Measurements from ENCODE around the gene CCDC177.

The CCDC177 gene

GRCh38 chr14:69542311-69542710 lies 32.4 kb downstream of the CCDC177 start:
- no peak overlapping the region for H3K9ac ChIP-seq (ENCODE audit: low read depth, low read length)
- no peak overlapping the region for H3K27ac ChIP-seq (ENCODE audit: low read depth, low read length)
- H3K27me3 ChIP-seq (ENCODE audit: control insufficient read depth, insufficient read depth, low read length) = peaks cover 10% of the 10 kb centered on the region; the same call in 1 of the 2 replicates
- H3K9me3 ChIP-seq (ENCODE audit: control insufficient read depth, insufficient read depth, low read length) = no peaks in the 10 kb centered on the region
- H3K4me3 ChIP-seq (ENCODE audit: low read depth, low read length) = no peak overlapping the region
- H3K36me3 ChIP-seq (ENCODE audit: control insufficient read depth, insufficient read depth, low read length) = no peaks in the 10 kb centered on the region
- no peaks in the 10 kb centered on the region for H3K4me1 ChIP-seq (ENCODE audit: control insufficient read depth, insufficient read depth, low read length)

GRCh38 chr14:69540654-69541335 lies 33.9 kb downstream of the CCDC177 start:
- Histone ChIP-seq H3K36me3 (ENCODE audit: control insufficient read depth, insufficient read depth, low read length) (no peaks in the 10 kb centered on the region), H3K4me1 (ENCODE audit: control insufficient read depth, insufficient read depth, low read length) (no peaks in the 10 kb centered on the region), H3K27ac (ENCODE audit: low read depth, low read length) (no peak overlapping the region), H3K27me3 (ENCODE audit: control insufficient read depth, insufficient read depth, low read length) (0 out of 2 replicates have a peak, but pooled peaks cover 3% of the 10 kb centered on the region), H3K4me3 (ENCODE audit: low read depth, low read length) (no peak overlapping the region), H3K9ac (ENCODE audit: low read depth, low read length) (no peak overlapping the region), H3K9me3 (ENCODE audit: control insufficient read depth, insufficient read depth, low read length) (no peaks in the 10 kb centered on the region)

- Histone ChIP-seq H3K4me1 (ENCODE audit: control insufficient read depth, insufficient read depth, low read length) (no peaks in the 10 kb centered on the region), H3K36me3 (ENCODE audit: control insufficient read depth, insufficient read depth, low read length) (no peaks in the 10 kb centered on the region), H3K27ac (ENCODE audit: low read depth, low read length) (no peak overlapping the region), H3K9ac (ENCODE audit: low read depth, low read length) (no peak overlapping the region), H3K9me3 (ENCODE audit: control insufficient read depth, insufficient read depth, low read length) (no peaks in the 10 kb centered on the region), H3K27me3 (ENCODE audit: control insufficient read depth, insufficient read depth, low read length) (0 out of 2 replicates have a peak, but pooled peaks cover 3% of the 10 kb centered on the region), H3K4me3 (ENCODE audit: low read depth, low read length) (no peak overlapping the region)
Measured at GRCh38 chr14:69539631-69540410, 34.9 kb downstream of the CCDC177 start.

- no peak overlapping the region for H3K9ac ChIP-seq (ENCODE audit: low read depth, low read length)
- no peaks in the 10 kb centered on the region for H3K9me3 ChIP-seq (ENCODE audit: control insufficient read depth, insufficient read depth, low read length)
- no peaks in the 10 kb centered on the region for H3K36me3 ChIP-seq (ENCODE audit: control insufficient read depth, insufficient read depth, low read length)
- H3K4me3 ChIP-seq (ENCODE audit: low read depth, low read length) = no peak overlapping the region
- H3K27ac ChIP-seq (ENCODE audit: low read depth, low read length) = no peak overlapping the region
- no peaks in the 10 kb centered on the region for H3K4me1 ChIP-seq (ENCODE audit: control insufficient read depth, insufficient read depth, low read length)
- peaks cover 3% of the 10 kb centered on the region; the same call in 1 of the 2 replicates for H3K27me3 ChIP-seq (ENCODE audit: control insufficient read depth, insufficient read depth, low read length)
Measured at GRCh38 chr14:69538766-69539165, 35.9 kb downstream of the CCDC177 start.

GRCh38 chr14:69537900-69538299 lies 36.8 kb downstream of the CCDC177 start:
- Histone ChIP-seq H3K27ac (ENCODE audit: low read depth, low read length) (no peak overlapping the region), H3K4me3 (ENCODE audit: low read depth, low read length) (no peak overlapping the region), H3K4me1 (ENCODE audit: control insufficient read depth, insufficient read depth, low read length) (no peaks in the 10 kb centered on the region), H3K9me3 (ENCODE audit: control insufficient read depth, insufficient read depth, low read length) (no peaks in the 10 kb centered on the region), H3K27me3 (ENCODE audit: control insufficient read depth, insufficient read depth, low read length) (peaks cover 3% of the 10 kb centered on the region; the same call in 1 of the 2 replicates), H3K36me3 (ENCODE audit: control insufficient read depth, insufficient read depth, low read length) (no peaks in the 10 kb centered on the region), H3K9ac (ENCODE audit: low read depth, low read length) (no peak overlapping the region)

- H3K36me3 ChIP-seq (ENCODE audit: control insufficient read depth, insufficient read depth, low read length) = no peaks in the 10 kb centered on the region
- no peak overlapping the region for H3K4me3 ChIP-seq (ENCODE audit: low read depth, low read length)
- H3K4me1 ChIP-seq (ENCODE audit: control insufficient read depth, insufficient read depth, low read length) = no peaks in the 10 kb centered on the region
- H3K27ac ChIP-seq (ENCODE audit: low read depth, low read length) = no peak overlapping the region
- H3K27me3 ChIP-seq (ENCODE audit: control insufficient read depth, insufficient read depth, low read length) = no peaks in the 10 kb centered on the region; the same call in 1 of the 2 replicates
- H3K9ac ChIP-seq (ENCODE audit: low read depth, low read length) = no peak overlapping the region
- no peaks in the 10 kb centered on the region for H3K9me3 ChIP-seq (ENCODE audit: control insufficient read depth, insufficient read depth, low read length)
Measured at GRCh38 chr14:69536971-69537370, 37.7 kb downstream of the CCDC177 start.

- no peaks in the 10 kb centered on the region for H3K9me3 ChIP-seq (ENCODE audit: control insufficient read depth, insufficient read depth, low read length)
- no peak overlapping the region for H3K9ac ChIP-seq (ENCODE audit: low read depth, low read length)
- no peaks in the 10 kb centered on the region; the same call in 1 of the 2 replicates for H3K27me3 ChIP-seq (ENCODE audit: control insufficient read depth, insufficient read depth, low read length)
- no peak overlapping the region for H3K4me3 ChIP-seq (ENCODE audit: low read depth, low read length)
- no peaks in the 10 kb centered on the region for H3K4me1 ChIP-seq (ENCODE audit: control insufficient read depth, insufficient read depth, low read length)
- H3K27ac ChIP-seq (ENCODE audit: low read depth, low read length) = no peak overlapping the region
- no peaks in the 10 kb centered on the region for H3K36me3 ChIP-seq (ENCODE audit: control insufficient read depth, insufficient read depth, low read length)
Measured at GRCh38 chr14:69535230-69535848, 39.3 kb downstream of the CCDC177 start.

GRCh38 chr14:69532561-69533340 lies 41.9 kb downstream of the CCDC177 start:
- Histone ChIP-seq H3K9me3 (ENCODE audit: control insufficient read depth, insufficient read depth, low read length) (no peaks in the 10 kb centered on the region), H3K27ac (ENCODE audit: low read depth, low read length) (no peak overlapping the region), H3K27me3 (ENCODE audit: control insufficient read depth, insufficient read depth, low read length) (no peaks in the 10 kb centered on the region; the same call in 1 of the 2 replicates), H3K4me1 (ENCODE audit: control insufficient read depth, insufficient read depth, low read length) (no peaks in the 10 kb centered on the region), H3K36me3 (ENCODE audit: control insufficient read depth, insufficient read depth, low read length) (no peaks in the 10 kb centered on the region), H3K9ac (ENCODE audit: low read depth, low read length) (no peak overlapping the region), H3K4me3 (ENCODE audit: low read depth, low read length) (no peak overlapping the region)

GRCh38 chr14:69531135-69531534 lies 43.5 kb downstream of the CCDC177 start:
- H3K9ac ChIP-seq (ENCODE audit: low read depth, low read length) = no peak overlapping the region
- no peak overlapping the region for H3K27ac ChIP-seq (ENCODE audit: low read depth, low read length)
- no peaks in the 10 kb centered on the region for H3K36me3 ChIP-seq (ENCODE audit: control insufficient read depth, insufficient read depth, low read length)
- H3K27me3 ChIP-seq (ENCODE audit: control insufficient read depth, insufficient read depth, low read length) = no peaks in the 10 kb centered on the region; the same call in 1 of the 2 replicates
- no peaks in the 10 kb centered on the region for H3K4me1 ChIP-seq (ENCODE audit: control insufficient read depth, insufficient read depth, low read length)
- no peaks in the 10 kb centered on the region for H3K9me3 ChIP-seq (ENCODE audit: control insufficient read depth, insufficient read depth, low read length)
- H3K4me3 ChIP-seq (ENCODE audit: low read depth, low read length) = no peak overlapping the region

- Histone ChIP-seq H3K27ac (ENCODE audit: low read depth, low read length) (no peak overlapping the region), H3K4me1 (ENCODE audit: control insufficient read depth, insufficient read depth, low read length) (no peaks in the 10 kb centered on the region), H3K4me3 (ENCODE audit: low read depth, low read length) (no peak overlapping the region), H3K27me3 (ENCODE audit: control insufficient read depth, insufficient read depth, low read length) (no peaks in the 10 kb centered on the region; the same call in 1 of the 2 replicates), H3K9ac (ENCODE audit: low read depth, low read length) (no peak overlapping the region), H3K9me3 (ENCODE audit: control insufficient read depth, insufficient read depth, low read length) (no peaks in the 10 kb centered on the region), H3K36me3 (ENCODE audit: control insufficient read depth, insufficient read depth, low read length) (no peaks in the 10 kb centered on the region)
Measured at GRCh38 chr14:69530095-69530494, 44.6 kb downstream of the CCDC177 start.

Measured in HUES48 (cell line).